ENCODE measurements around the gene CUX1.

Gene CUX1

DNA sequence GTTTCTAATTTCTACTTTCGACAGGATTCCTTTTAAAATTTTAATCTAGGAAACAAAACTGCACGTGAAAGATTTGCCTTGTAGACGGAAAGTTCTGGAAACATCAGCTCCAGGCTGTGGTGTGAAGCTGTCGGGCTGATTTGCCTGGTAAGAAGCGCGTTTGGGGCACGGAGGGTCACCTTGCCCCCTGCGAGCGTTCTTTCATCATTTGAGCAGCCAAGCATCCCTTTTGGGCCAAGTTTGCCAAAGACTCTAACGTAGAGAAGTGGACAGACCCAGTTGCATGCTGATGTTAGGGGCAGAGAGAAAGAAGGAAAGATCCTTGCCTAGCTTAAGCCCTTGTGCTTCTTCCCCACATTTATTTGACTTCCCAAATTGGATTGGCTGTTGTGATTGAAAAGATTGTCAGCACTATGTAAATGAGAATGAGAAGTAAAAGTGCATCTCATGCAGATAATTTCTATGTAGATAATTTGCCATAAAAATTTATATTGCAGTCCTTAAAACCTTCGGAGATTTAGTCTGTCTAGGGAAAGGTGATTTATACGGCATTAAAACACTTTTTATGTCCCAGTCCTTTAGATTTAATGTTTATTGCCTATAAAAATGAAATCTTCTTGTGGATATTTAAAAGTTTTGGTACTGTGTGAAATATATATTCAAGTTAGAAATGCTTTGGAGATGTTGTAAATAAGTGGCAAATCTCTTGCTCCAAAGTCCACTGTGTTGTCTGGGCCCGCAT is 76.1 kb downstream of the CUX1 start:
- no peak for ATAC-seq
- DNase-seq, result no peak

DNA sequence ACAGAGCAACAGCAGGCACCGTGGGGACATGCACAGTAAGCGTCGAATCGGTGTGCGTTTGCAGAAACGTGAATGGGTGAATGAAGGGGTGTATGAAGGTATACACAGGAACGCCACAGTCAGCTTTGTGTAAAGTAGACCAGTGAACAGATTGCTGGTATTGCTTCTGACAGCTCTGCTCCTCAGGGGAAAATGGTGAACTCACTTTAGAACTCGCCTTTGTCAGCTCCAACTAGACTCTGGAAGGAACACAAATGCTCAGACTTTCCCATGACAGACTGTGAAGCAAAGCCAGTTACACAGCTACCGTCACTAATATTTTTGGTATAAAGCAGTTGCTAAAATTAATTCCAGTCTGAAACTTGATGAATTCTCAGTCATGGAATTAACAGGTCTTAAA is 78.9 kb downstream of the CUX1 start:
- no peak for DNase-seq
- ATAC-seq, result no peak

DNA sequence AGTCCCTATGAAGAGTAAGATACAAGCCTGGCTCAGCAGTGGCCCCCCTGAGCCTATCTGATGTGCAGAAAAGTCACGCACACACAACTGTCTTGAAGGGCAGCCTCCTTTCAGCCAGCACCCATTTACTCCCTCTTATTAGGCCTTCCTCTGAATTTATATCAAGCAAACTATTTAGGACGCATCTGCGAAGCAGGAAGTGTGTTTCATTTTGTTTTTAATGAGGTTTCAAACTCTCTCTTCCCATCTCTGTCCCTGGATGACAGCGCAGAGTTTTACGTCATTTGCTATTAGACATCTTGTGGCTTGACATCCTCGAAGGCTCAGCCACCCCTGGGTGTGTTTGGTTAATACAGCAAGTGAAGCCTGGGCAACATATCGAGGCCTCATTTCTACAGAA is 79.5 kb downstream of the CUX1 start:
- ATAC-seq (no peak), DNase-seq (no peak)

DNA sequence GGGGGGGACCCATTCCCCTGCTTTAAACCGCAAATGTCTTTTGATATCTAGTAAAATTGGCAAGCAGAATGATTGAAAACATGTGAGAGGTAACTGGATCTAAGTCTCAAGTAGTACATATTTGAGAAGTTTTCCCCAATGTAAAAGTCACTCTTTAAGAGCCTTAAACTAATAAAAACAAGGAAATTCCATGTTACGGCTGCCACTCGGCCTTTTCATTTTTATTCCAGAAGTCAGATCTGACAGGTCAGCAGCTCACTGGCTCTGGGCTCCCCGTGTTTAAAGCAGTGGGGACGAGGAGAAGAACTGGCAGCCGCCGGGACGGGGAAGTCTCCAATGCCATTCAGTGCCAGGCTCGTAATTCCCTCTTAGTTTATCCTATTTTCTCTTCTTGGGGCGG is 80.7 kb downstream of the CUX1 start:
- ATAC-seq (no peak), DNase-seq (no peak)

DNA sequence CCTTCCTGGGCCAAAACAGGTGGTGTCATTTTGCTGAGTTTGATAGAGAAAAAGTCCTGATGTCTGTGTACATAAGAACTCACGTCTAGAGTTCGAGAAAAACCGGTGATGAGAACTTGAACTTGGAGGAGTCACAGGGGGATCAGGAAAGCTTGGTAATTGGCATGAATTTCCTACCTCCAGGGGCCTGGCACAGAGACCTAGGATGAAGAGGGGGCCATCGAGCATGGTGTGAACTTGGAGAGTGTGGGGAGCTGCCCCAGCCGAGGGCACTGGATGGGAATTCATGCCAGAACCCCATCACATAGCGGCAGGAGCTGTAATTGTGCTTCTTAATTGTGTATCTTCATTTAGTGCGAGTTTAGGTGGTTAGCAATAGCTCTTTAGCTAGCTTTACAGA is 82.2 kb downstream of the CUX1 start:
- ATAC-seq, result no peak
- DNase-seq, result no peak

DNA sequence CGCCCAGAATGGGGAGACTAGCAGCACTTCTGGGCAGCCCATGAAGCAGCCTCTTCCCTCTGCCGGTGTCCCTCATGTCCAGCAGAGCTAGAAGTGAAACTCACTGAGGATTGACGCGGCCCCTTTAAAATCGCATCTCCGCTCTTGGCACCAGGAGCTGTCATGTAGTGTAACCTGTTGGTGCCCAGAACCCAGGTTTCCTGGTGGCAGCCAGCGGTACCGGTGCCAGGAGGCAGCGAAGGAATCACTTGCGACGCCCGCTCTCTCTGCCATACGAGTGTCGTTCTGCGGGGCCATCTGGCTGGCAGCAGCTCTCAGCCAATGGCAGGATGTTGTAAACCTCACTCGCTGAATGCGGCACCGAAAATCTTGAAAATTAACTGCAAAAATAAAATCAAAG is 82.7 kb downstream of the CUX1 start:
- no peak for ATAC-seq
- DNase-seq, result no peak

DNA sequence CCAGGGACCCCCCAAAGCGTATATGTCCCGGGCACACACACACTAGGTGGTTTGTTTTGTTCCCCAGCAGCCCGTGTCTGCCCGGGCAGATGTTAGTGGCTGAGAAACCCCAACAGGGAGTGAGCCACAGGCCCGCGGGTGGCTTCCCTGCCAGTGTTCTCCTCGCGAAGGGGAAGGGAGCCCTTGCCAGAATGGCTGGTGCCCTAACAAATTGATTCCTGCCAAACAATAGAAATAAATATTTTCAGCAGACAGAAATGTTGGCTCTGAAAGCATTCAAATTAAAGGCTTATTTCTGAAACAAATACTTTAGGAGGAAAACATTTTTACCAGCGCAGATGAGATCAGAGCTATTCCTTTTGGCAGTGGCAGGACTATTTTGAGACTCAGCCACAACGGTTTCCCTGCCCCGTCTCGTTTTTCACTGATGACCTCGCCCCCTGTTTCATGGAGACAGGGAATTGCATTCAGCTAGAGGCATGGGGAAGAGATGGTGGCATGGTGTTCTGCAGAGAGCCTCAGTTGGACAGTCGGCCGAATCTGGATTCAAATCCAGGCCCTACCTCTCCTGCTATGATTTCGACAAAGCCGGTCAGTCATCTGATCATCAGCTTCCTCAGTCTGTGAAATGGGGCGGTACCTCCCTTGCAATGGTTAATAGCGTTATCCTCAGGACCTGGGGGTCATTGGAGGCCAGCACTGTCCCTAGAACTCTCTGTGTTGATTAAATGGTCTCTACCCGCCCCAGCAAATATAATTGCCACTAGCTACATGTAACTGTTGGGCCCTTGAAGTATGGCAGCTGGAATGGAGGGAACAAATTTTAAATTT is 84.5 kb downstream of the CUX1 start:
- DNase-seq (no peak), ATAC-seq (no peak)

DNA sequence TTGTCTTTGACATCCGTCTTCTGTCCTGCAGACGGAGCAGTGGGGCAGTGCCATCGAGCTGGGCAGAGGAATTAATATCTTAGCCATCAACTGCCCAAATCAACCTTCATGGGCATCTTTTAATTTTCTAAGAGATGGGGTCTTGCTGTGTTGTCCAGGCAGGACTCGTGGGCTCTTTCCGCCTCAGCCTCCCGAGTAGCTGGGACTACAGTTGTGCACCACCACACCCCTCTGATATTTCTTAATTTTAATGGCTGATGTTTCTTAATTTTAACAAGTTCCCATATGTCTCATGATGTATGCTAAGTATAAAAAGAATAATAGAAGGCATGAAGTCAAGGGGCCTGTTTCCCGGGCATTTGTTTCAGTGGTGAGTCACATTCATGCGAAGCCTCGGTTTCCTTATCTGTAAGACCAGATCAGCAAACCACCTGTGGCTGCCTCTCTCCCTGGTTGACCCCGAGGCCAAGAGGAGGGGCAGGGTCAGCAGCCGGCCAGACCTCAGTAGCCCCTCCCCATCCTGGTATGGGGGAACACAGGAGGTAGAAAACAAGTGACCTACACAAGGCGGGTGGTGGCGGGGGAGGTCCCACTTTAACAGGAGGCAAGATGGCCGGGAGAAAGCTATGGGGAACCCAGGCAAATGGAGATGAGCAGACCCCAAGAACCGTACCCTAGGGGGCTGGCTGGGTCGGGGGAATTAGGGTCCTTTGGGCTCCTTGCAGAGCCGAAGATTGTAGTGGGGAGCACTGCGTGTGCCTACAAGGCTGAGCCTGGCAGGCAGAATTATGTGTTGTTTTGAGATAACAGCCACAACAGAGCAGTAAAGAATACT is 85.5 kb downstream of the CUX1 start:
- DNase-seq, result no peak

DNA sequence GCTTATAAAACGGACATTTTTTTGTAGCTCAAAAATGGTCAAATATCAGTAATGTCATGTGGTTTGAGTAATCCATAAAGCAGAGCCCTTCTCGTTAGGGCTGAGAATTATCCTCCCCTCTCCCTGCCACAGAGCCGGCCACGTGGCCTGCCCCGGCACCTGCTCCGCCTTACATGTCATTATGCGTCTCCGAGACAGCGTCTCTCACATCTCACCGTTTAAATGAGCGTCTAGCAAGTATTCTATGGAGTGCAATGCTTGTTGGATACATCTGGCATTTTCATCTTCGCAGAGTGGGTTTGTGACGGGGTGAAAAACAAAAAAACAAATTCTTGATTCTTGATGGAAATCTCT is 86.1 kb downstream of the CUX1 start:
- ATAC-seq (no peak), DNase-seq (no peak)

More for the DNA sequence above, 85.5 kb downstream of the CUX1 start:
- no peak for ATAC-seq

DNA sequence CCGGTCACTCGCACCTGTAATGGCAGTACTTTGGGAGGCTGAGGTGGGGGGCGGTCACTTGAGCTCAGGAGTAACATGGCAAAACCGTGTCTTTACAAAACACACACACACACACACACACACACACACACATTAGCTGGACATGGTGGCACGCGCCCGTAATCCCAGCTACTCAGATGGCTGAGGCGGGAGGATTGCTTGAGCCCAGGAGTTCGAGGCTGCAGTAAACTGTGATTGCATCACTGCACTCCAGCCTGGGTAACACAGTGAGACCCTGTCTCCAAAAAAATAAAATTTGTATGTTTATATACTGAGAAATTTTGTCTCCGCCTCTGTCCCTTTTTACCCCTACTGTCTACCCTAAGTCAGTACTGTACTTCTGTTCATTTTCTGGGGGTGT is 86.6 kb downstream of the CUX1 start:
- no peak for DNase-seq

DNA sequence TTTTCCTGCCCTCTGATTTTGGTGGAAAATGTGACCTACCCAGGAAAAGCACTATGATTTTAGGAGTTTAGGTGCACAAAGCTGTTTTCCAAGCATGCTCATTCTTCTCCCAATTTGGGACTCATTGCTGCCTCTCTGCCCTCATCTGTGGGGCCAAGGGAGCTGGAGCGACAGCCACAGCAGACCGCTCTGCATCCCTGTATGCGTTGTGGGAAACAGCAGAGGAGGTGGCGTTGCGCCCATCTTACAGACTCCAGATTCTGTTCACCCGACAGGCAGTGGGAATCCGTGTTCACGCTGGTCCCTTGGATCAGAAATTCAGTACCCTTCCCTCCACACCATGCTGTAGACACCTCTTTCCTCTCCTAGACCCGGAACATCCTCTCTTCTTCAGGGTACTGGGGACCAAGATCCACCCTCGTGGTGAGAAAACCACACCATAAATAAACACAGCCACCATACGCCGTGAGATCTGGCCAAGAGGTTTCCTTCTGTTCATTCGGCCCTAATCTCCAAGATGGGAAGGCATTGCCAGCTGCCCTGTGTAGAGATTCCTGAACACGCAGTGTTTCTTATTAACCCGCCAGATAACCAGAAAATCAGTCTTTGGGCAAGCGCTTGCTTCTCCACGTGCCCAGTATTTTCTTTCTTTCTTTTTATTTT is 87.9 kb downstream of the CUX1 start:
- no peak for ATAC-seq
- DNase-seq, result no peak

More for the DNA sequence above, 86.6 kb downstream of the CUX1 start:
- no peak for ATAC-seq

DNA sequence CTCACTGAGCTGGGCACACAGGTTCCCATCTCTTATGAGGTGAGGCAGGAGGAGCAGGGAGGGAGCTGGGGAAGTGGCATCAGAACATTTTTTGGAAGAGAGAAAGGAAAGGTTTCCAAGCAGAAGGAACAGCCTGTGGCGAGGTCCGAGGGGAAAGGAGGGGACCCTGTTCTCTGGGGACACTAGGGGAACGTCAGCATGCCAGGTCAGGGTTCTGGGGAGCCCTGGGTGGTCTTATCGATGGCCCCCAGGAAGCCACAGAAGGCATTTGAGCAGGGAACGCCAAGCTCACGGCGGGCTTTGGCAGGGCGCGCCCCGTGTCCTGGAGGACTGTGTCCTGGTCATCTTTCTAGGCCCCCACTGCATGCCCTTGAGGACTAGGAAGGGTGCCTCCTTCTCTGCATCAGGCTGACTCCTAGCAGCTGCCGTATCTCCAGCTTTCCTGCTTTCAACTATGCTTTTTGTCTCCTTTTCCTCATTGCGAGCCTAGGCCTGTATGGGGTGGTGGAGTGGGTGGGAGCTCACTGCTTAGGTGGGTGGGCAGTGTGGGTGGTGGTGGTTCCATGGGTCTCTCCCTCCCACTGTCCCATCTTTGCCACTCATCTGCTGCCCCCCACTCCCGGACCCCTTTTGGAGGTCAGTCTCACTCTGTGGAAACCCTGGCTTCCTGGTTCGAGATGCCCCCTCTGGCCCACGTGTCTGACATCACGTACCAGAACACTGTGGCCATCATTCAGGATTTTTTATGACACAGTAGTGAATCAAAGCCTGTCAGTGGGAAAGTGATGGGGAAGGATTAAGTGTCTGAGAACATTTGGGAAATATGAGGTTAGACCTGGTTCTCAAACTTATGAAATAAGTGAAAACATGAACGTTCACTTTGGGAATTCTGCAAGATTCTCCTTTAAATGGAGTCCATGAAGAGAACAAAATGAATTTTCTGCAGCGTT is 89.1 kb downstream of the CUX1 start:
- DNase-seq (no peak), ATAC-seq (no peak)

DNA sequence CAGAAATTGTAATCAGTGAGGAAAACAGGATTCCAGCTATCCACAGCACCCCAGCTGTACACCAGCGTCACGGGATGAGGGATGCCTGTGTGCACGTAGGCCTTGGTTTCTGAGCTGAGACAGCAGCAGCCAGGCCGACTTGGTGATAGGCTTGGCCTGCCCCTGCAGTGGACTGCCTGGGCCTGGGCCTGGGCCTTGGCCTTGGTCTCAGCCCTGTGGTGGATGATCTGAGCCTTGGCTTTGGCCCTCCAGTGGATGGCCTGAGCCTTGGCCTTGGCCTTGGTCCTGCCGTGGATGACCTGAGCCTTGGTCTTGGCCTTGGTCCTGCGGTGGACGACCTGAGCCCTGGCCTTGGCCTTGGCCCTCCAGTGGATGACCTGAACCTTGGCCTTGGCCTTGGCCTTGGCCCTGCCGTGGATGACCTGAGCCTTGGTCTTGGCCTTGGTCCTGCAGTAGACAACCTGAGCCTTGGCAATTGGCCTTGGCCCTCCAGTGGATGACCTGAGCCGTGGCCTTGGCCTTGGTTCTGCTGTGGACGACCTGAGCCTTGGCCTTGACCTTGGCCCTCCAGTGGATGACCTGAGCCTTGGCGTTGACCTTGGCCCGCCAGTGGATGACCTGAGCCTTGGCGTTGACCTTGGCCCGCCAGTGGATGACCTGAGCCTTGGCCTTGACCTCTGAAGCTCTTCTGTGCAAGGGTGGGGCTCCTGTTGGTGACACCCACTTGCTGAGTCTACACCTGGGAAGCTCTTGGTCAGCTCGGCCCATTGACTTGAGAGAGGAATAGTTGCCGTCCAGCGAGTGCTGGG is 93.8 kb downstream of the CUX1 start:
- ATAC-seq, result no peak
- DNase-seq, result no peak

DNA sequence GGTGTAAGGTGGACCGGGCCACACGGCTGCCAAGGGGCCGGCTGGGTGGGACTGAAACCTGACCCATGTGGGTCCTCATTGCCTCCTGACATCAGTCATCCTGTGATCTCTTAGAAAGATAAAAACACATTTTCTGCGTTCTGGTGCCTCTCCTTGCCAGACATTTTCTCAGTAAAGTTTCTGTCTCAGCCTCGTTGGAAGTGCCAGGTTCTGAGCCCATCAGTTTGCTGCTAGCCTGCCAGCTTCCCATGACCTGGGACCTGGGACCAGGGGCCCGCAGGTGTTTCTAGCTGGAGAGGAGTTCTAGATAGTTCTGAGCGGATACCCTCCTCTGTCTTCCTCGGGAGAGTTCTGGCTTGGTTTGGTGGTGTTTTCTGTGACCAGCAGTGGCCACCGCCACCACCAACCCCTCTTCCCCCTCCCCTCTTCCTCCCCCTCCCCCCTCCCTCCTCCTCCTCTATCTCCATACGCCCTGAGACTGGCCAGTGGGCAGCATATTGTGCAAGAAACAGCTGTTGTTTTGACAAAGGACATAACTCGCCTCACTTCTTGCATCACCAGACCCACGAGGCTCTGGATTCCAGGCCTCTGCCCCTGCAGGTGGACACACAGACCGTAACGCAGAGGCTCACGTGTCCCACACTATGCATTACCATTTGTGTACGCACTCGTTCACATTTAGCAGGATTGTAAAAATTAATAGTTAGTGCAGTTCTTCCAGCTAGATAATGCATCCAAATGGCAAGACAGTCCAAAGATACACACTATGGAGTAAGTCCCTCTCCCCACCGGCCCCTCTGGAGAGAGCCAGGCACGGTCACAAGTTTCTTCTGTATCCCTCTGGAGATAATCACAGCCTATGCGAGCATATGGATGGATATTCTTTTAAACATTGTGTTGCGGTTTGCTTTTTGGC is 94.6 kb downstream of the CUX1 start:
- ATAC-seq, result no peak
- no peak for DNase-seq

DNA sequence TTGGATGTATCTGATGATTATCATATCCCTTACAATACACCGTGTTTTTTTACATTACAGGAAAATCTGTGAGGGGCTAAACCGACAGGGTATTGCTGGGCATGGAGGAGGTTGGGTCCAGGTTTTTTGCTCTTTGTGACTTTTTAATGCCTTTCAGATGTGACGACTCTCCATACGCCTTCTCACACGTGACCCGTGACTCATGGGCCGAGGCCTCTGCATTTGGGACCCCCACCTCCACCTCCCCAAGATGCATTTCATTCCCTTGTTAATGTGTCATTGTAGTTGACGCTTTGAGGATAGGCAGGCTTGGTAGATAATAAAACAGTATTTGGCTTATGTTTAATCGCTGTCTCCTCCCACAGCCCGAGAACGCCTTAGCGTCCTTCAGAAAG is 95.3 kb downstream of the CUX1 start:
- ATAC-seq (no peak), DNase-seq (no peak)

DNA sequence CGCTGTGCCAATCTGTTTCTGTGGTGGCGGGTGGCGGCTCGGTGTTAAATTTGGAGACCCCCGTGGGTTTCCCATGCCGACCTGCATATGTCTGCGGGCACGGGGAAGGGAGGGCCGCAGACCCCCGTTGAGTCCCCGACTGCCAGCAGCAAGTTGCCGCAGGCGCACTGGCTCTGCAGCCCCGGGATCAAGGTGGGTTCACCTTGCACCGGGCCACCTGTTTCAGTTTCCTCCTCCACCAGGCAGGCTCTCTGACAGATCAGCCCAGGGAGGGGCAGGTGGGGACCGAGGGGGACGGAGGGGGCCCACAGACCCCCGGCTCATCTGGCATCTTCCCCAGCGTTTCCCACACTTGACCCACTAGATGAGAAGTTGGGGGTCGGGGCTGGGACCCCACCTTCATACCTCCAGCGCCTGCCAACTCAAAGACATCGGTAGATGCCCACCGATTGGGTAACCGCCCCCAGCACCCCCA is 95.9 kb downstream of the CUX1 start:
- ATAC-seq, result no peak
- no peak for DNase-seq

DNA sequence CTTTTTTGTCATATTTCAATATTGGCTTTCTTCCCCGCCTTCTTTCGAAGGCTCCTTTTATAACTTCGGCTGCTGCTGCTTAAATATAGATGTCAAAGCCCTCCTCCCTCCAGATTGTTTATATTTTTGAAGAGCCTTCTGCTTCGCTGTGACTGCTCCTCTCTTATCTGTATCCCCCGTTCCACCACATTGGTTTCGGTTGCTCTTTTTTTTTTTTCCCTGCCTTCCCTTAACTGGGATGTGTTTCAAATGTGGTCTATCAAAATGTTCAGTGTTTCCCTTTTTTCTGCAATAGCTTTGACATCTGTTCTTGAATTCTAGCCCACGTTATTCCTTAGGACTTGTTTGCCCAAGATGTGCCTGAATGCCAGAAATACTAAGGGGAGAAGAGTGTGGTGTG is 96.4 kb downstream of the CUX1 start:
- ATAC-seq (no peak), DNase-seq (no peak)

DNA sequence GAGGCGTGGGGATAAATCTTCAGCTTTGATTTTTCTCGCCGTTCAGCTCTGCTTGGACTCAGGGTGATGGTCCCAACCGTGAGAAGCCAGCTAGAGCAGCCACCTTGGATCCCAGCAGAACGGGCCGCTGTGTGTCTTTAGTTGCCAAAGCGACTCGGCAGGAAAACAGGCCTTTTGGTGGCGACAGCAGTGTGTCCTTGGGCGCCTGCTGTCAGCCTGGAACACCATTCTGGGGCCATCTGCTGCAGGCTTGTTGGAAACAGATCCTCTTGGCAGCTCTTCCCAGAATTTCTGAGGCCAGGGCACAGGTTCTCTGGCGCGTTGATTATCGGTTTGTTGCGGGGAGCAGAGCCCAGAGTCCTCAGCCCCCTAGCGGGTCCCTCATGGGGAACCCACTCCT is 97.6 kb downstream of the CUX1 start:
- DNase-seq (no peak), ATAC-seq (no peak)

Data from stimulated activated naive CD8-positive, alpha-beta T cell treated with anti-CD3 and anti-CD28 coated beads, Interleukin-15, Interleukin-2, amounts not matched to agents 100 U/mL and 50 U/mL, for 24 hours (primary cell).